ENCODE results near the gene SNX15.

DNA sequence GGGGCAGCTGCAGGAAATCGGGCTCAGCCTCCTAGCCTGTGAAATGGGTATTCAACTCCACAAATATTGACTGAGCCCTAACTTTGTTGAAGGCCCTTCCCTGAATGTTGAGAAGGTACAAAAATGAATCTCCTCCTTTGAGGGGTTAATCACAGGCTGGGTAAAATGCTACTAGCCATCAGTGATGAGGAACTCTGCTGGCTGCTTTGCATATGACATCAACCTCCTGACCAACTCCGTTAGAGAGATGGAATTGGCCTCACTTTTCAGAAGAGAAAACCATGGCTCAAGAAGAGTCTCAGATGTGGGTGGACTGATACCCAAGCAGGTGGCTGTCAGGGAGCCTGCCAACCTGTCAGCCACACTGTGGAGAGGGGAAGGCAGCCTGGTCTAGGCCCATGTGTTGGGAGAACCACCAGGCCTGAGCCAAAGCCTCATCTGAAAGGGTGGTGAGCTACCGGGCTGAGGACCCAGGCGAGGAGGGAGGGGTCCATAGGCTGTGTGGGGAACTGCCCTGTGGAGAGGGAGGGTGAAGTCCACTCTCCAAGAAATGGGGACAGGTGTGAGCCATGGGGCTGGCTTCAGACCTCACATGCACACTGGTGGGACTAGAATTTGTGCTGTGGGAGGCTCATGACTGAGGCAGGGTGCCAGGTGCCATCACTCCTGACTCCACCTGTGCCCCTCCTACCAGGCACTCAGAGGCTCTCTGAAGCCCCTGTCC lies 44.8 kb downstream of the SNX15 start:
- TF ChIP-seq CTCF (IDR thresholded peaks at IDR 0.05; ENCODE audit: low read depth, low read length) (no peak), POLR2A (IDR thresholded peaks at IDR 0.05; ENCODE audit: extremely low read depth, insufficient read length) (no peak), MYC (IDR thresholded peaks at IDR 0.05; ENCODE audit: low read depth, low read length) (no peak)
- TF ChIP-seq, protein P1, sequence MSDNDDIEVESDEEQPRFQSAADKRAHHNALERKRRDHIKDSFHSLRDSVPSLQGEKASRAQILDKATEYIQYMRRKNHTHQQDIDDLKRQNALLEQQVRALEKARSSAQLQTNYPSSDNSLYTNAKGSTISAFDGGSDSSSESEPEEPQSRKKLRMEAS (IDR thresholded peaks at IDR 0.05; ENCODE audit: low read depth, low read length), result no peak
